Sigmoid colon (tissue), 7 donors: ENCODE results near the gene SMYD3. TPM values are rescaled to one million over a fixed set of nuclear protein-coding genes. Genes with fewer than 3 reads are reported as not detected.

Source experiments
- DNase-seq: peaks from one replicate; pipeline ENCODE4 v3.0.0-alpha.2; 2019
- H3K27ac ChIP-seq, 4 donors: fragments of 200-600 bp; sonication (generic); one replicate each; pipeline ENCODE4 v1.5.1; 2016 to 2019; ENCODE audit warnings: mild to moderate bottlenecking in 1 of 4
- H3K27me3 ChIP-seq, 3 donors: fragments of 200-600 bp; sonication (generic); one replicate each; pipeline ENCODE4 v1.5.1; 2019; ENCODE audit warnings: mild to moderate bottlenecking in 1 of 3
- H3K36me3 ChIP-seq, 4 donors: fragments of 200-600 bp; sonication (generic); one replicate each; pipeline ENCODE4 v1.5.1; 2016 to 2019
- H3K4me1 ChIP-seq, 4 donors: fragments of 200-600 bp; sonication (generic); one replicate each; pipeline ENCODE4 v1.5.1; 2017 to 2019
- H3K4me3 ChIP-seq, 4 donors: fragments of 200-600 bp; sonication (generic); one replicate each; pipeline ENCODE4 v1.5.1; 2017 to 2019; ENCODE audit warnings: mild to moderate bottlenecking in 2 of 4, moderate library complexity in 1 of 4
- H3K9me3 ChIP-seq, 4 donors: fragments of 200-600 bp in 3 of 4; sonication (generic) in 3 of 4; one replicate each; pipeline versions ENCODE4 v1.5.1 to v1.6.1; 2013 to 2019
- CTCF ChIP-seq, 4 experiments: fragments of 450-650 bp in 3 of 4; fragments of 200-600 bp in 1 of 4; IDR thresholded peaks; one replicate each; pipeline ENCODE4 v1.5.1; 2016 to 2019; ENCODE audit warnings: antibody characterized with exemption in 4 of 4, mild to moderate bottlenecking in 3 of 4, moderate library complexity in 2 of 4
- EP300 ChIP-seq, 4 donors: sonication (generic); formaldehyde crosslinking; IDR thresholded peaks; one replicate each; pipeline ENCODE4 v1.6.1; 2017; ENCODE audit warnings: antibody characterized with exemption in 4 of 4
- POLR2A ChIP-seq, 2 donors: fragments of 450-650 bp; IDR thresholded peaks; one replicate each; pipeline ENCODE4 v1.6.1; 2016; ENCODE audit warnings: antibody characterized with exemption in 2 of 2, mild to moderate bottlenecking in 2 of 2, moderate library complexity in 2 of 2
- POLR2AphosphoS5 ChIP-seq, 4 donors: sonication (generic); formaldehyde crosslinking; IDR thresholded peaks; one replicate each; pipeline ENCODE4 v1.6.1; 2017; ENCODE audit warnings: antibody characterized with exemption in 4 of 4
- WGBS, 2 donors: extraction: QIAGEN DNeasy Blood & Tissue Kit; methylation state at CpG; one replicate each; pipeline ENCODE4 v1.1.7; 2013; 5-methylcytosine and 5-hydroxymethylcytosine counted together
- intact Hi-C: fragments of 100-400 bp; cut with DNase I; formaldehyde crosslinking; loops from one replicate; pipeline ENCODE4 v1.15.1; 2023
- polyA plus RNA-seq, 3 donors: library from polyadenylated mRNA; stranded (reverse); fragments of 200-250 nt; gene quantifications; one replicate each; pipeline ENCODE4 v1.2.3, GENCODE V29; 2013
- total RNA-seq, 4 donors: library from RNA; depleted of rRNA; stranded (reverse); fragments of >200 nt; gene quantifications; one replicate each; pipeline ENCODE4 v1.1.0, GENCODE V29; 2016
- donor health status: healthy with polysubstance abuse.
- donor health status: Bipolar disorder and iron deficiency.
- donor health status: healthy.

SMYD3 gene
- total and polyA plus RNA-seq, 7 donors, result 8.7 to 23.8 (median 17.1) TPM

- no peaks in the 10 kb centered on the region for H3K36me3 ChIP-seq
- intact Hi-C loops, result no loop called here
- no peak overlapping the region for H3K4me3 ChIP-seq
- 86 to 92% methylated on average over 4 of the region's 4 CpGs for WGBS, 2 donors
- DNase-seq, result no peak
- no peak for TF ChIP-seq POLR2A (IDR thresholded peaks at IDR 0.05)
- TF ChIP-seq CTCF (IDR thresholded peaks at IDR 0.05), result no peak
- no peak for TF ChIP-seq EP300 (IDR thresholded peaks at IDR 0.05)
- no peak for TF ChIP-seq POLR2AphosphoS5 (IDR thresholded peaks at IDR 0.05)
- H3K27me3 ChIP-seq, result no peaks in the 10 kb centered on the region
- H3K9me3 ChIP-seq, result no peaks in the 10 kb centered on the region
- no peak overlapping the region for H3K27ac ChIP-seq
- H3K4me1 ChIP-seq, result no peaks in the 10 kb centered on the region
These were observed 546.9 kb downstream of the SMYD3 start for GRCh38 chr1:245960171-245960570.

- no peak for DNase-seq
- Histone ChIP-seq H3K27ac (no peak overlapping the region), H3K36me3 (no peaks in the 10 kb centered on the region), H3K27me3 (no peaks in the 10 kb centered on the region), H3K9me3 (no peaks in the 10 kb centered on the region), H3K4me3 (no peak overlapping the region), H3K4me1 (peaks cover 0 to 13% (median 4%) of the 10 kb centered on the region in 4 donors)
- WGBS, 2 donors, result 92 to 95% methylated on average over 6 of the region's 6 CpGs
- intact Hi-C loops, result no loop called here
- TF ChIP-seq EP300 (IDR thresholded peaks at IDR 0.05), result no peak
- TF ChIP-seq POLR2AphosphoS5 (IDR thresholded peaks at IDR 0.05), result no peak
- TF ChIP-seq CTCF (IDR thresholded peaks at IDR 0.05), result no peak
- no peak for TF ChIP-seq POLR2A (IDR thresholded peaks at IDR 0.05)
These were observed 549.1 kb downstream of the SMYD3 start for GRCh38 chr1:245958016-245958415.

GRCh38 chr1:245957427-245957826, 549.7 kb downstream of the SMYD3 start:
- Histone ChIP-seq H3K27me3 (no peaks in the 10 kb centered on the region), H3K27ac (no peak overlapping the region), H3K4me3 (no peak overlapping the region), H3K4me1 (peaks cover 0 to 13% (median 5%) of the 10 kb centered on the region in 4 donors), H3K36me3 (no peaks in the 10 kb centered on the region), H3K9me3 (no peaks in the 10 kb centered on the region)
- WGBS, 2 donors, result 91 to 92% methylated on average over 7 of the region's 7 CpGs
- DNase-seq, result no peak
- TF ChIP-seq EP300 (IDR thresholded peaks at IDR 0.05), result no peak
- no peak for TF ChIP-seq CTCF (IDR thresholded peaks at IDR 0.05)
- TF ChIP-seq POLR2A (IDR thresholded peaks at IDR 0.05), result no peak
- TF ChIP-seq POLR2AphosphoS5 (IDR thresholded peaks at IDR 0.05), result no peak
- intact Hi-C loops, result no loop called here

GRCh38 chr1:245956225-245956624, 550.9 kb downstream of the SMYD3 start:
- Histone ChIP-seq H3K9me3 (no peaks in the 10 kb centered on the region), H3K27me3 (no peaks in the 10 kb centered on the region), H3K4me3 (no peak overlapping the region), H3K36me3 (no peaks in the 10 kb centered on the region), H3K4me1 (peaks cover 0 to 13% (median 5%) of the 10 kb centered on the region in 4 donors), H3K27ac (no peak overlapping the region)
- WGBS, 2 donors, result 59 to 77% methylated on average over 4 of the region's 4 CpGs
- DNase-seq, result no peak
- TF ChIP-seq CTCF (IDR thresholded peaks at IDR 0.05), result no peak
- no peak for TF ChIP-seq POLR2AphosphoS5 (IDR thresholded peaks at IDR 0.05)
- no peak for TF ChIP-seq EP300 (IDR thresholded peaks at IDR 0.05)
- no peak for TF ChIP-seq POLR2A (IDR thresholded peaks at IDR 0.05)
- intact Hi-C loops, result no loop called here
